DOHH2 (cell line): Measurements from ENCODE around the gene ZNF468.
A peak's percentile ranks its signal among the peaks of the same experiment; 100 is the strongest.
"Not testable (repeated sequence)": the region's sequence is repeated elsewhere in the genome, so short reads cannot be mapped to it uniquely, and the experiment has no call there.

Experiments used
- H3F3A ChIP-seq: fragments of 200-600 bp; sonication (generic), shearing (Covaris generic); 2 replicates; pipeline ENCODE4 v1.6.0; 2016; ENCODE audit warnings: antibody characterized with exemption, mild to moderate bottlenecking; ENCODE audit not compliant: control insufficient read depth, insufficient read depth
- H3K27ac ChIP-seq: fragments of 200-600 bp; sonication (generic); 2 replicates; pipeline ENCODE4 v1.5.1; 2014; ENCODE audit warnings: low read depth, mild to moderate bottlenecking, low read length, moderate library complexity
- H3K27me3 ChIP-seq: fragments of 200-600 bp; sonication (generic); 2 replicates; pipeline ENCODE4 v1.6.1; 2014; ENCODE audit warnings: mild to moderate bottlenecking, low read length, mixed read lengths; ENCODE audit not compliant: control insufficient read depth
- H3K36me3 ChIP-seq: fragments of 200-600 bp; sonication (generic); 2 replicates; pipeline ENCODE4 v1.6.1; 2014; ENCODE audit warnings: mild to moderate bottlenecking, low read length, moderate library complexity, mixed read lengths; ENCODE audit not compliant: control insufficient read depth
- H3K4me1 ChIP-seq: fragments of 200-600 bp; sonication (generic); 2 replicates; pipeline ENCODE4 v1.6.1; 2014; ENCODE audit warnings: mild to moderate bottlenecking, low read length, mixed read lengths; ENCODE audit not compliant: control insufficient read depth
- H3K4me2 ChIP-seq: fragments of 200-600 bp; sonication (generic); 2 replicates; pipeline ENCODE4 v1.6.0; 2014; ENCODE audit warnings: mild to moderate bottlenecking, low read length, moderate library complexity
- H3K4me3 ChIP-seq: fragments of 200-600 bp; sonication (generic); 2 replicates; pipeline ENCODE4 v1.5.1; 2014; ENCODE audit warnings: mild to moderate bottlenecking, low read length, mixed read lengths
- H3K79me2 ChIP-seq: fragments of 200-600 bp; sonication (generic); 2 replicates; pipeline ENCODE4 v1.6.1; 2014; ENCODE audit warnings: mild to moderate bottlenecking, low read length, mixed read lengths; ENCODE audit not compliant: control insufficient read depth
- H3K9me2 ChIP-seq: fragments of 200-600 bp; sonication (generic); replicated peaks from 2 replicates; pipeline ENCODE4 v1.6.1; 2014; ENCODE audit warnings: mild to moderate bottlenecking, low read length, mixed read lengths; ENCODE audit not compliant: control insufficient read depth
- H3K9me3 ChIP-seq: fragments of 200-600 bp; sonication (generic); 2 replicates; pipeline ENCODE4 v1.6.1; 2014; ENCODE audit warnings: antibody characterized with exemption, low read length, mixed read lengths; ENCODE audit not compliant: control insufficient read depth, insufficient read depth
- H4K20me1 ChIP-seq: fragments of 200-600 bp; sonication (generic); 2 replicates; pipeline ENCODE4 v1.6.0; 2014; ENCODE audit warnings: low read depth, mild to moderate bottlenecking, antibody characterized with exemption, low read length, moderate library complexity; ENCODE audit not compliant: control insufficient read depth, insufficient read depth
- CTCF ChIP-seq: fragments of 200-600 bp; sonication (generic); IDR thresholded peaks from one replicate; pipeline ENCODE4 v1.5.1; 2014; ENCODE audit warnings: antibody characterized with exemption, mild to moderate bottlenecking, low read depth, low read length; ENCODE audit not compliant: poor library complexity, severe bottlenecking
- EZH2phosphoT487 ChIP-seq: fragments of 200-600 bp; sonication (generic); IDR thresholded peaks from 2 replicates; pipeline ENCODE4 v1.6.1; 2017; ENCODE audit warnings: borderline replicate concordance, mild to moderate bottlenecking, antibody characterized with exemption, low read length, moderate library complexity, mixed read lengths

ZNF468 gene

GRCh38 chr19:52829866-52830265 lies 27.6 kb downstream of the ZNF468 start:
- not testable (repeated sequence) for H3K9me3 ChIP-seq, H3K4me2 ChIP-seq, H3K4me1 ChIP-seq, H4K20me1 ChIP-seq, H3K36me3 ChIP-seq, H3K4me3 ChIP-seq, H3F3A ChIP-seq, H3K79me2 ChIP-seq, H3K9me2 ChIP-seq, H3K27me3 ChIP-seq, H3K27ac ChIP-seq

- no peak overlapping the region for H3K27ac ChIP-seq
- no peaks in the 10 kb centered on the region for H3K4me1 ChIP-seq
- H3K9me3 ChIP-seq: no peaks in the 10 kb centered on the region
- no peaks in the 10 kb centered on the region for H3K27me3 ChIP-seq
- no peak overlapping the region for H3K4me2 ChIP-seq
- TF ChIP-seq CTCF: no peak
- TF ChIP-seq EZH2phosphoT487: no peak
- H3K79me2 ChIP-seq: peaks cover 6% of the 10 kb centered on the region
- no peak overlapping the region for H3K4me3 ChIP-seq
- H3F3A ChIP-seq: no peaks in the 10 kb centered on the region
- H4K20me1 ChIP-seq: no peaks in the 10 kb centered on the region
- no peaks in the 10 kb centered on the region for H3K9me2 ChIP-seq
- no peaks in the 10 kb centered on the region for H3K36me3 ChIP-seq
Observed at GRCh38 chr19:52825765-52826164, 31.7 kb downstream of the ZNF468 start.

GRCh38 chr19:52823676-52824075 lies 33.7 kb downstream of the ZNF468 start:
- H3K79me2 ChIP-seq: peaks cover 17% of the 10 kb centered on the region

GRCh38 chr19:52821204-52821960 lies 36.0 kb downstream of the ZNF468 start, which contains the start of gene ZNF28:
Gene ZNF28, minus strand, starts transcription at chr19:52821633. Its CDS starts 3,675 bp downstream, at chr19:52817958.
- H3F3A ChIP-seq, H3K27me3 ChIP-seq, H3K4me1 ChIP-seq, H3K9me2 ChIP-seq, H3K27ac ChIP-seq, H4K20me1 ChIP-seq, H3K9me3 ChIP-seq: not testable (repeated sequence)
- Histone ChIP-seq H3K4me3 (peak within 1 kb of the TSS; percentile 78), H3K4me2 (peak within 1 kb of the TSS; percentile 73), H3K79me2 (peaks cover 17% of the 10 kb centered on the region), H3K36me3 (peaks cover 14% of the 10 kb centered on the region)

More at GRCh38 chr19:52823676-52824075, 33.7 kb downstream of the ZNF468 start:
- TF ChIP-seq EZH2phosphoT487 (no peak), CTCF (no peak)
- H3K9me2 ChIP-seq: no peaks in the 10 kb centered on the region
- H3F3A ChIP-seq: no peaks in the 10 kb centered on the region
- H4K20me1 ChIP-seq: no peaks in the 10 kb centered on the region
- H3K4me1 ChIP-seq: 0 out of 2 replicates have a peak, but pooled peaks cover 3% of the 10 kb centered on the region
- no peaks in the 10 kb centered on the region for H3K9me3 ChIP-seq
- no peak overlapping the region for H3K4me2 ChIP-seq
- H3K27me3 ChIP-seq: no peaks in the 10 kb centered on the region
- H3K27ac ChIP-seq: no peak overlapping the region
- no peaks in the 10 kb centered on the region for H3K36me3 ChIP-seq
- H3K4me3 ChIP-seq: no peak overlapping the region

- H3K4me3 ChIP-seq: peak overlapping the region; percentile 78
- H3K27me3 ChIP-seq, H3F3A ChIP-seq, H3K27ac ChIP-seq, H4K20me1 ChIP-seq, H3K9me3 ChIP-seq, H3K9me2 ChIP-seq, H3K4me1 ChIP-seq: not testable (repeated sequence)
- H3K36me3 ChIP-seq: peaks cover 14% of the 10 kb centered on the region
- H3K4me2 ChIP-seq: peak overlapping the region; percentile 73
- H3K79me2 ChIP-seq: peaks cover 17% of the 10 kb centered on the region
Observed at GRCh38 chr19:52820472-52821203, 36.8 kb downstream of the ZNF468 start.
